ENCODE data around the gene SLC2A14. TPM values are rescaled to one million over a fixed set of nuclear protein-coding genes. Genes with fewer than 3 reads are reported as not detected.
"Not testable (repeated sequence)": the region's sequence is repeated elsewhere in the genome, so short reads cannot be mapped to it uniquely, and the experiment has no call there.

SLC2A14 gene
- total and polyA plus RNA-seq, 2 experiments from 2014 or later = not detected

DNA sequence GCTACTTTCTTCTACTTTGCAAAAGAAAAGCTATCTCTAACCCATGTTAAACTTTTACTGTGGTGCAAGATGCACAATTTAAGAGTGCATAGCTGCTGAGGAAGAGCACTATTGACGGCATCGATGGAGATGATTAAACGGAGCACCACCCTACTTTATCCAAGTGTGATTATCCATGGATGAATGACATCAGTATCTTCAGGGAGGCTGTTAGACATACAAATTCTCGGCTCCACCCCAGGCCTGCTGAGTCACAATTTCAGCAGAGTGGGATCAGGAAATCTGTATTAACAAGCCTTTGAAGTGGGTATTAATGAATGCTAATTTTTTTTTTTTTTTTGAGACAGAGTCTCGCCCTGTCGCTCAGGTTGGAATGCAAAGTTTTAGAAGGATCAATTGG, 16.2 kb downstream of the SLC2A14 start:
- Histone ChIP-seq H3K79me2 (ENCODE audit: insufficient read depth) (no peaks in the 10 kb centered on the region), H3K27me3 (replicated peaks; ENCODE audit: insufficient read depth) (no peaks in the 10 kb centered on the region), H3F3A (ENCODE audit: insufficient read depth) (peaks cover 22% of the 10 kb centered on the region), H3K4me3 (no peak overlapping the region), H3K4me1 (ENCODE audit: insufficient read depth) (peaks cover 29% of the 10 kb centered on the region), H4K20me1 (ENCODE audit: insufficient read depth) (no peaks in the 10 kb centered on the region), H2AFZ (no peak overlapping the region), H3K9me2 (ENCODE audit: insufficient read depth) (no peaks in the 10 kb centered on the region), H3K9me3 (ENCODE audit: low read depth) (no peaks in the 10 kb centered on the region), H3K27ac (no peak overlapping the region), H3K36me3 (ENCODE audit: low read depth) (no peaks in the 10 kb centered on the region), H3K9ac (no peak overlapping the region), H3K4me2 (ENCODE audit: unreplicated experiment) (no peak overlapping the region)
- DNase-seq = peak; percentile 61
- no peak for TF ChIP-seq EZH2phosphoT487 (IDR thresholded peaks at IDR 0.05; ENCODE audit: insufficient read depth, low read depth)
- TF ChIP-seq EZH2 (IDR thresholded peaks at IDR 0.05; ENCODE audit: insufficient read depth, poor library complexity, severe bottlenecking) = no peak
- in situ Hi-C loops (cut with MboI) = loop anchor here (10.0 kb wide), 1 partner anchor 138 kb away; no protein-coding TSS in a partner anchor
- WGBS, 2 experiments (ENCODE audit: low coverage in 1 of 2, low lambda C conversion rate in 2 of 2, missing lambda C conversion rate in 2 of 2) = 68 to 72% methylated on average over 6 of the region's 6 CpGs

DNA sequence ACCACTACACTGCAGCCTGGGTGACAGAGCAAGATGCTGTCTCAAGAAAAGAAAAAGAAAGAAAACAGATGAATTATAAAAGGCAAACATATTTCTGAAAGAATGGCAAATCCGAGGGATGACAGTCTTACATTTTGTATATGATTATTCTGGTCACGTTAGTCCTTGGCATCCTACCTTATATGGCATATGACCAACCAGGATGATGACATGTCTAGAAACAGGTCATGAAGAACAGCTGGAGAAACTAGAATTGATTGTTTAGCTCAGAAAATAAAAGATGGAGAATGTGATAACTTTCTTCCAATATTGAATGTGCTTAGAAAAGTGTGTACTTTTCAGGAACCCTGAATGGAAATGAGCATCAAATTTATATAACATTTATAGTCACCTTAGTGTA, 19.2 kb downstream of the SLC2A14 start:
- Histone ChIP-seq H3K79me2 (ENCODE audit: insufficient read depth) (no peaks in the 10 kb centered on the region), H3K27ac (no peak overlapping the region), H3K4me1 (ENCODE audit: insufficient read depth) (peaks cover 7% of the 10 kb centered on the region), H3K9me3 (ENCODE audit: low read depth) (no peaks in the 10 kb centered on the region), H3F3A (ENCODE audit: insufficient read depth) (peaks cover 5% of the 10 kb centered on the region), H3K27me3 (replicated peaks; ENCODE audit: insufficient read depth) (no peaks in the 10 kb centered on the region), H3K9me2 (ENCODE audit: insufficient read depth) (no peaks in the 10 kb centered on the region), H3K9ac (no peak overlapping the region), H3K4me3 (no peak overlapping the region), H4K20me1 (ENCODE audit: insufficient read depth) (no peaks in the 10 kb centered on the region), H3K36me3 (ENCODE audit: low read depth) (no peaks in the 10 kb centered on the region), H3K4me2 (ENCODE audit: unreplicated experiment) (no peak overlapping the region), H2AFZ (no peak overlapping the region)
- in situ Hi-C loops (cut with MboI) = loop anchor here (10.0 kb wide), 1 partner anchor 141 kb away; no protein-coding TSS in a partner anchor
- 32 to 37% methylated on average over 2 of the region's 2 CpGs for WGBS, 2 experiments (ENCODE audit: low coverage in 1 of 2, low lambda C conversion rate in 2 of 2, missing lambda C conversion rate in 2 of 2)
- TF ChIP-seq EZH2 (IDR thresholded peaks at IDR 0.05; ENCODE audit: insufficient read depth, poor library complexity, severe bottlenecking) (no peak), EZH2phosphoT487 (IDR thresholded peaks at IDR 0.05; ENCODE audit: insufficient read depth, low read depth) (no peak)
- no peak for DNase-seq

DNA sequence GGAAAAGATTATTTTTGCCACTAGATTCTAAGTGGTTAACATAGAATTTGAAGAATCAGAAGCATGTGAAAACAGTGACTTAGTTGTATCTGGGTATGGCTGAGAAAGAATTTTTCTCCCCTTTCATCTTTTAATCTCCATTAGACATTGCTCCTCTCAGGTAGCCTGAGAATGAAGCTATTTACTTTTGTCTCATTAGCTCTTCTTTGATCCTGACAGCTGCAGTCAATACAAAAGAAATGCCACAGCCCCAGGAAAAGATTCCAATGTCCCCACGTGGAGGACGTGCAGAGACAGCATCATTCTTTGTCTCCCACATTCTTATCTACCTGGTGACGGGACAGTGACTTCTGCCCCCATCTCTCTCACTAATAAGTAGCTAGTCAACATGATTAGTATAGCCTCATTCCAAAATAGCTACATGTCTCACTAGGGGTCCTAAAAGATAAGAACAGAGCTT, 21.1 kb downstream of the SLC2A14 start:
- not testable (repeated sequence) for H3F3A ChIP-seq (ENCODE audit: insufficient read depth); H3K27me3 ChIP-seq (replicated peaks; ENCODE audit: insufficient read depth); DNase-seq; H2AFZ ChIP-seq; H4K20me1 ChIP-seq (ENCODE audit: insufficient read depth); H3K9me3 ChIP-seq (ENCODE audit: low read depth); H3K36me3 ChIP-seq (ENCODE audit: low read depth); H3K4me1 ChIP-seq (ENCODE audit: insufficient read depth); H3K9ac ChIP-seq; H3K27ac ChIP-seq; H3K9me2 ChIP-seq (ENCODE audit: insufficient read depth); H3K79me2 ChIP-seq (ENCODE audit: insufficient read depth); H3K4me2 ChIP-seq (ENCODE audit: unreplicated experiment); H3K4me3 ChIP-seq
- WGBS, 2 experiments (ENCODE audit: low coverage in 1 of 2, low lambda C conversion rate in 2 of 2, missing lambda C conversion rate in 2 of 2) = 44 to 46% methylated on average over 3 of the region's 3 CpGs
- in situ Hi-C loops (cut with MboI) = loop anchor here (10.0 kb wide), 1 partner anchor 143 kb away; no protein-coding TSS in a partner anchor

DNA sequence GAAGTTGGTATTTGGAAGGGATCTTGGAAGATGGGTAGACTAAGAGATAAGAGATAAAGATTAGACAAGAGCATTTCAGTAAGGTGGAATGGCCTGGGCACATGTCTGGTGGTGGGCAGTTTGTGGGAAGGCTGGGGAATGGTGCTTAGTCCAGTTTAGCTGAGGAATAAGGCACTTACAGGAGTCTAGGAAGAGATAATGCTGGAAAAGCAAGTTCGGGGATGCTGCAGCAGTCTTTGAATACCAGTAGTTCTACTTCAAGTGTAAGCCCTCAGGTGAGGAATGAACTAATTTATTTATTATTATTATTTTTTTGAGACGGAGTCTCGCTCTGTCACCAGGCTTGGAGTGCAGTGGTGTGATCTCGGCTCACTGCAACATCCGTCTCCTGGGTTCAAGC, 22.6 kb downstream of the SLC2A14 start:
- not testable (repeated sequence) for H3K4me3 ChIP-seq; H3K9me3 ChIP-seq (ENCODE audit: low read depth); H2AFZ ChIP-seq; H3K4me1 ChIP-seq (ENCODE audit: insufficient read depth); H3K27ac ChIP-seq; H3K27me3 ChIP-seq (replicated peaks; ENCODE audit: insufficient read depth); H3K9ac ChIP-seq; H3K79me2 ChIP-seq (ENCODE audit: insufficient read depth); H3F3A ChIP-seq (ENCODE audit: insufficient read depth); H3K9me2 ChIP-seq (ENCODE audit: insufficient read depth); DNase-seq; H3K36me3 ChIP-seq (ENCODE audit: low read depth); H4K20me1 ChIP-seq (ENCODE audit: insufficient read depth); H3K4me2 ChIP-seq (ENCODE audit: unreplicated experiment)
- in situ Hi-C loops (cut with MboI) = loop anchor here (10.0 kb wide), 1 partner anchor 145 kb away; no protein-coding TSS in a partner anchor
- 92 to 96% methylated on average over 5 of the region's 5 CpGs for WGBS, 2 experiments (ENCODE audit: low coverage in 1 of 2, low lambda C conversion rate in 2 of 2, missing lambda C conversion rate in 2 of 2)

DNA sequence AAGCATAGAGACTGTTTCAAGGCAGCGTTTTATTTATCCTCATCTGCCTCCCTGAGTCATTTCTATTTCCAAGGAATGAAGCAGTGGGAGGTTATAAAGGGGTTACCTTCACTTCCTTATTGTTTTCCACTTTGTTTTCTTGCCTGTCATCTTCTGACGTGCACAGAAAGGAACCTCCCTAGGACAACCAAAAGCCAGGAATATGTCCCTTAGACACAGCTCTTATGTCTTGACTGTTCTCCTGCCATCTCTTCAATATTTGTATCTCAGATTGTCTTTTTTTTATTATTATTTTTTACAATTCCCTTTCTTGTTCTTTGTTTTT, 24.7 kb downstream of the SLC2A14 start:
- H3K79me2 ChIP-seq (ENCODE audit: insufficient read depth); H3K9me3 ChIP-seq (ENCODE audit: low read depth); H3F3A ChIP-seq (ENCODE audit: insufficient read depth); in situ Hi-C loops (cut with MboI); DNase-seq; H3K4me1 ChIP-seq (ENCODE audit: insufficient read depth); H2AFZ ChIP-seq; H3K4me3 ChIP-seq; H4K20me1 ChIP-seq (ENCODE audit: insufficient read depth); H3K9me2 ChIP-seq (ENCODE audit: insufficient read depth); H3K36me3 ChIP-seq (ENCODE audit: low read depth); H3K27me3 ChIP-seq (replicated peaks; ENCODE audit: insufficient read depth); H3K9ac ChIP-seq; H3K4me2 ChIP-seq (ENCODE audit: unreplicated experiment); H3K27ac ChIP-seq: not testable (repeated sequence)
- WGBS, 2 experiments (ENCODE audit: low coverage in 1 of 2, low lambda C conversion rate in 2 of 2, missing lambda C conversion rate in 2 of 2) = 6 to 12% methylated on average over 2 of the region's 2 CpGs

DNA sequence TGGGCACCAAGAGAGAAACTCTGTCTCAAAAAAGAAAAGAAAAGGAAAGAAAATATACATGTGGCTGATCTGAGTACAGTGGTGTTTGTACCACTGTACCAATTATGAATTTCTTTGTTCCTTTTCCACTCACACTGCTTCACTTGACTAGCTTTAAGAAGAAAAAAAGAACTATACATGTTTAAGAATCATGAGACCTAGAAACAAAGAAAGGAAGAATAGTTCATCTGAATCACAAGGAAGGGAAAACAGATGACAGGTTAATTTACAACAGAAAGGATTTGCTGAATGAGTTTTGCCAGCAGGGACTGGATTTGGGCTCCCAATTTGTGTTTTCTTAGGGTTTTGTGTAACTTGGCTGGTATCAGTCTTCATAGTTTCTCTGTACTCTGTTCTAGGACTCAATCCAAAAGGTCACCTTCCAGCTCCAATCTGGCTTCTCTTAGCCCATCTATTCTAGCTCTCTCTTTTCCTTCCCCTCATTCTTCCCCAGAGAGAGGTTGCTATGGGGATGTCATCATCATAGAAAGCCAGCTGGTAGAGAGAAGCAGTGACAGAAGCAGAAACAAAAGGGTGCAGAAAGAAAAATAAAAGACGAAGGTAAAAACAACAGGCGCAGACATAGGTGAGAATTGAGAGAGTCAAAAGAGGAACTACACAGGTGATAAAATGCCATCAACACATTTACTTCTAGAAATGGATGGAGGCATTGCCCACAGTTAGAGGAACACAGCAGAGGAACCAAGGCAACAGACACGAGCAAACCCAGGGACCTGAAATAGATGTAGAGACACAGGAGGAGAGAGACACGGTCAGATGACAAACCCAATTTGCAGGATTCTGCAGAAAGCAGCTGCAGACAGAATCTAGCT, 25.3 kb downstream of the SLC2A14 start:
- in situ Hi-C loops (cut with MboI) = not testable (repeated sequence)

More for the DNA sequence above, 25.3 kb downstream of the SLC2A14 start:
- H3K9me3 ChIP-seq (ENCODE audit: low read depth); H3K9me2 ChIP-seq (ENCODE audit: insufficient read depth); H3K4me1 ChIP-seq (ENCODE audit: insufficient read depth); H4K20me1 ChIP-seq (ENCODE audit: insufficient read depth); H3K27me3 ChIP-seq (replicated peaks; ENCODE audit: insufficient read depth); H3K79me2 ChIP-seq (ENCODE audit: insufficient read depth); H3K4me2 ChIP-seq (ENCODE audit: unreplicated experiment); H3F3A ChIP-seq (ENCODE audit: insufficient read depth); H2AFZ ChIP-seq; H3K9ac ChIP-seq; H3K27ac ChIP-seq; H3K4me3 ChIP-seq; H3K36me3 ChIP-seq (ENCODE audit: low read depth): not testable (repeated sequence)
- peak; percentile 24 for DNase-seq
- 32 to 47% methylated on average over 2 to 3 of the region's 4 CpGs for WGBS, 2 experiments (ENCODE audit: low coverage in 1 of 2, low lambda C conversion rate in 2 of 2, missing lambda C conversion rate in 2 of 2)

Data from GM23248 (cell line).